Ureter (tissue), 1 donor: ENCODE data around the gene PNO1. TPM values are rescaled to one million over a fixed set of nuclear protein-coding genes. Genes with fewer than 3 reads are reported as not detected.

Experiments used
- DNase-seq: peaks from one replicate; pipeline ENCODE4 v3.0.0-alpha.2; 2020; ENCODE audit warnings: low spot score
- total RNA-seq: library from RNA; stranded (reverse); gene quantifications from one replicate; pipeline ENCODE4 v1.2.4, GENCODE V29; 2023
- donor health status: DM: yes; HTN: yes; CAD: no.

PNO1 gene
- total RNA-seq, 1 donor from 2014 or later, result 21.4 TPM

- DNase-seq, result no peak
Observed at GRCh38 chr2:68195096-68195495, 37.4 kb downstream of the PNO1 start.

GRCh38 chr2:68196120-68196716 lies 38.5 kb downstream of the PNO1 start:
- DNase-seq, result no peak

- no peak for DNase-seq
Observed at GRCh38 chr2:68200157-68200787, 42.6 kb downstream of the PNO1 start.

GRCh38 chr2:68203587-68203986 lies 45.9 kb downstream of the PNO1 start:
- DNase-seq, result no peak

- DNase-seq, result no peak
Observed at GRCh38 chr2:68206793-68207192, 49.1 kb downstream of the PNO1 start.

- DNase-seq, result no peak
Observed at GRCh38 chr2:68214381-68214780, 56.7 kb downstream of the PNO1 start.

- DNase-seq, result no peak
Observed at GRCh38 chr2:68216454-68217310, 59.0 kb downstream of the PNO1 start.

GRCh38 chr2:68217729-68218128 lies 60.0 kb downstream of the PNO1 start:
- DNase-seq, result no peak

- DNase-seq, result no peak
Observed at GRCh38 chr2:68218343-68218901, 60.7 kb downstream of the PNO1 start.

GRCh38 chr2:68222287-68222686 lies 64.6 kb downstream of the PNO1 start:
- DNase-seq, result no peak

GRCh38 chr2:68223419-68223818 lies 65.7 kb downstream of the PNO1 start:
- DNase-seq, result no peak

- no peak for DNase-seq
Observed at GRCh38 chr2:68225119-68225632, 67.5 kb downstream of the PNO1 start.

Other genes with a start within 250 kb of the PNO1 start
- 14.2 TPM for gene C1D, start 94.9 kb upstream of the PNO1 start, total RNA-seq
- gene PPP3R1, start 94.6 kb downstream of the PNO1 start, total RNA-seq, result 57.7 TPM
- gene CNRIP1, start 162.1 kb downstream of the PNO1 start, total RNA-seq, result 16.2 TPM
- 3.7 TPM for gene PLEK, start 207.4 kb downstream of the PNO1 start, total RNA-seq